Omental fat pad (tissue), 4 donors: ENCODE results near the gene PSMB3. TPM values are rescaled to one million over a fixed set of nuclear protein-coding genes. Genes with fewer than 3 reads are reported as not detected.

Experiments used
- ATAC-seq: fragments of 150-250 bp; one replicate; pipeline ENCODE4 v1.9.1; 2016; ENCODE audit warnings: mild to moderate bottlenecking, moderate library complexity; ENCODE audit not compliant: low FRiP score
- DNase-seq: peaks from one replicate; pipeline ENCODE4 v3.0.0-alpha.2; 2019; ENCODE audit warnings: low spot score
- total RNA-seq, 4 donors: library from RNA; depleted of rRNA; stranded (reverse); fragments of >200 nt; gene quantifications; one replicate each; pipeline ENCODE4 v1.1.0, GENCODE V29; 2016
- TF ChIP-seq, protein P1 (sequence below), 3 donors: fragments of 450-650 bp; IDR thresholded peaks; one replicate each; pipeline ENCODE4 v1.5.1; 2016 to 2017; ENCODE audit warnings: antibody characterized with exemption in 3 of 3, mild to moderate bottlenecking in 3 of 3, moderate library complexity in 2 of 3

The PSMB3 gene
- total RNA-seq, 4 donors from 2014 or later: 140 to 169 (median 155) TPM

DNA sequence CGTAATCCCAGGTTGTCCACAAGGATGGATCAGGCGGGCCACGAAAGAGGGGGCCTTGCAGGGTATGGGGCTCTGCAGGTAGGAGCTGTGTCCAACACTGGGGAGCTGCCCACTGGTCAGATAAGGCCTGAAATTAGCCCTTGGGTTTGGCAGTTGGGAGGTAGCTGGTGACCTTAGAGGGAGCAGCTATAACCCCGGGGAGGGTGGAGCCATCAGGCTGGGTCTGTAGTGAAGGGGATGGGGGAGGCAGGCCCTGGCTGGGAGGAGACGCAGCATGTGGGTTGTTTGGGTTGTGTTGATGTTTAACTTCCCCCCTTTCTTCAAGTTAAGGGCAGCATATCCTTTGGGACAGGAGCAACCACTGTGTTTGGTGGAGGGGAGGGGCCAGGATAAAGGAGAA is 41.6 kb upstream of the PSMB3 start:
- no peak for ATAC-seq
- TF ChIP-seq, protein P1, sequence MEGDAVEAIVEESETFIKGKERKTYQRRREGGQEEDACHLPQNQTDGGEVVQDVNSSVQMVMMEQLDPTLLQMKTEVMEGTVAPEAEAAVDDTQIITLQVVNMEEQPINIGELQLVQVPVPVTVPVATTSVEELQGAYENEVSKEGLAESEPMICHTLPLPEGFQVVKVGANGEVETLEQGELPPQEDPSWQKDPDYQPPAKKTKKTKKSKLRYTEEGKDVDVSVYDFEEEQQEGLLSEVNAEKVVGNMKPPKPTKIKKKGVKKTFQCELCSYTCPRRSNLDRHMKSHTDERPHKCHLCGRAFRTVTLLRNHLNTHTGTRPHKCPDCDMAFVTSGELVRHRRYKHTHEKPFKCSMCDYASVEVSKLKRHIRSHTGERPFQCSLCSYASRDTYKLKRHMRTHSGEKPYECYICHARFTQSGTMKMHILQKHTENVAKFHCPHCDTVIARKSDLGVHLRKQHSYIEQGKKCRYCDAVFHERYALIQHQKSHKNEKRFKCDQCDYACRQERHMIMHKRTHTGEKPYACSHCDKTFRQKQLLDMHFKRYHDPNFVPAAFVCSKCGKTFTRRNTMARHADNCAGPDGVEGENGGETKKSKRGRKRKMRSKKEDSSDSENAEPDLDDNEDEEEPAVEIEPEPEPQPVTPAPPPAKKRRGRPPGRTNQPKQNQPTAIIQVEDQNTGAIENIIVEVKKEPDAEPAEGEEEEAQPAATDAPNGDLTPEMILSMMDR (IDR thresholded peaks at IDR 0.05): no peak
- no peak for DNase-seq

DNA sequence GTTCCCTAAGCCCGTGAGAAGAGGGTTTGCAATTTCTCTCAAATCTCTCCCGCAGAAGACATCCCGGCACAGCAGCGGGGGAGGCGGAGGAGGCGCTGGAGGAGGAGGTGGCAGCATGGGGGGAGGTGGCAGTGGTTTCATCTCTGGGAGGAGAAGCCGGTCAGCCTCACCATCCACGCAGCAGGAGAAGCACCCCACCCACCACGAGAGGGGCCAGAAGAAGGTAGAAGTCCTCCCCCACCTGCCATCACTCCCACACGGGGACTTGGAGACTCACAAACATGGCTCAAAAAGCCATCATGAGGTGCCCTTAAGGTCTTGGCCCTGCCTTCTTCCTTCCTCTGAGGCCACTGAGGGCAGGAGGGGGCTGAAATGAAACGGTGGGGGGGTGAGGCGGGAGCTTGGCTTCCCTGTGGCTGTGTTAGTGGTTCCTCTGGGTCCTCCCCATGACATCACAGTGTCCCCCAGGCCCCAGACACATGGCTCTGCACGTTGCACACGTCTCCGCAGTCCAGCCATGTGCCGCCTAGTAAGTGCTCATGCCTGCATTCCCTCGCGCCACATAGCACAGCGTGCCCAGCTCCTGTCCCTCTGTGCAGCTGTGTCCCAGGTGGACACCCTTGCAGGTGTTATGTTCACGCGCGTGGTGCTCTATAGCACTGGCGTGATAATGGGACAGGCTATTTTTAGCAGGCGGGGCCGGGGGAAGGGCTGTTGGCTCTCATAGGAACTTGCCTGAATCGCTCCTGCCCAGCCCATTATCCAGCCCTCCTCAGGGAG is 40.6 kb upstream of the PSMB3 start:
- DNase-seq (no peak), ATAC-seq (no peak)
- TF ChIP-seq, protein P1 (IDR thresholded peaks at IDR 0.05): no peak

DNA sequence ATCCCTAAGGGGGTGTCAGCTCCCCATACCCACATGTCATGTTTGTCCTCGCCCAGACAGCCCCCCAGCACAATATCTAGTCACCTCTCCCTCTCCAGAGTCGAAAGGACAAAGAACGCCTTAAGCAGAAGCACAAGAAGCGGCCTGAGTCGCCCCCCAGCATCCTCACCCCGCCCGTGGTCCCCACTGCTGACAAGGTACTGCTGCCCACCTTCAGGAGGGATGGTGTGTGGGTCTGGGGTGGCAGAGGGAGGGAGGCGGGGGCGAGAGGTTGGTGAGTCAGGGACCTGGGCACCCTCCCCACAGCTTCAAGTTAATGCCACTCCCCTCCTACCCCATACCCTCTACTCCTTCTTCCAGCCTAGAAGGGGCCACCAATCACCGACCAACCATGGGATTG is 39.9 kb upstream of the PSMB3 start:
- DNase-seq: no peak
- TF ChIP-seq, protein P1 (IDR thresholded peaks at IDR 0.05): no peak
- no peak for ATAC-seq

DNA sequence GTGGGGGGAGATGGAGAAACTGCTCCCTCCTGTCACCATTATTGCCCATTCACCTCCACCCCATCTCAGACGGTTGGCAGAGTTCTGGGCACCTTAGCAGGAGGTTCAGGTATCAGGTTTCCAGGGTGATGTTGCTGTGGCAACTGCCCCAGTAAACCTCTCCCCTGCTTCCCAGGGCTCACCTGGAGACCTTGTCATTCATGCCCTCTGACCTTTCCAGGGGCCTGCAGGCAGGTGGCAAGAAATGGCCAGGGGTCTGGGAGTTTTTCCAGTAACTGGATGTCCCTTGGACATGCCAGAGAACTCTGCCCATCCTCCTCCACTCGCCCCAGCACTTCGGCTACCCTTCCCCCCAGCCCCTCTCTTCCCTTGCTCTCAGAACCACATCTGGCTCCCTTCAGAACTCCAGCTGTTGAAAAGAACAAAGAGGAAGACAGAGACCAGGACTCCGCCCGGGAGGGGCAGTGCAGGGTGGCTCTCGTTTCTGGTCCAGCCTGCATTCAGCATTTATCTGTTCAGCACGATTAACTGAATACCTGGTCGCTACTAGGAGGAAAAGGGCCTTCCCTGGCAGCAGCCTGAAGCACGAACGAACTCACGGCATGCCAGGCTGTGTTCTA is 39.0 kb upstream of the PSMB3 start:
- ATAC-seq (no peak), DNase-seq (no peak)
- TF ChIP-seq, protein P1 (IDR thresholded peaks at IDR 0.05): no peak

- TF ChIP-seq, protein P1 (IDR thresholded peaks at IDR 0.05): no peak
- DNase-seq: no peak
- no peak for ATAC-seq
These were observed 37.2 kb upstream of the PSMB3 start for GRCh38 chr17:38715216-38715943.

- TF ChIP-seq, protein P1 (IDR thresholded peaks at IDR 0.05): no peak
- ATAC-seq: no peak
- no peak for DNase-seq
These were observed 36.1 kb upstream of the PSMB3 start for GRCh38 chr17:38716368-38717005.
